HepG2 (cell line): Measurements from ENCODE around the gene MYO5B. TPM values are rescaled to one million over a fixed set of nuclear protein-coding genes. Genes with fewer than 3 reads are reported as not detected.

Experiments
- ATAC-seq: fragments of 200-7000 bp; cut with Tn5 transposase; 3 replicates; pipeline ENCODE4 v1.9.1; 2020; ENCODE audit warnings: mild to moderate bottlenecking, moderate library complexity
- BruUV-seq: library from RNA; stranded (reverse); fragments of 400-500 nt; replicated peaks from 2 replicates; lab custom pipeline; 2021; lab: Mats Ljungman, UMichigan
- CTCF ChIA-PET: fragments of 300-600 bp; formaldehyde crosslinking; extraction: SDS; loops from one replicate; lab custom pipeline; 2021; ENCODE audit warnings: low total read pairs, inconsistent platforms, low intra/inter-chr PET ratio; lab: Yijun Ruan, JAX
- POLR2A ChIA-PET: fragments of 350-600 bp; sonication (Branson Sonifier 250); formaldehyde crosslinking; loops from one replicate; lab custom pipeline; 2020; ENCODE audit warnings: antibody characterized with exemption, inconsistent platforms; lab: Yijun Ruan, JAX
- DNase-seq: peaks from one replicate; pipeline ENCODE4 v3.0.0-alpha.2; 2015; ENCODE audit warnings: low spot score
- FAIRE-seq: peaks from 3 replicates; lab custom pipeline; 2011; peaks lifted over from hg19 to GRCh38; lab: Jason Lieb, UNC
- H2AFZ ChIP-seq: one replicate; pipeline ENCODE4 v1.6.1; 2011; ENCODE audit warnings: low read length, inconsistent platforms
- H3K27ac ChIP-seq: fragments of 300-600 bp; 3 replicates; pipeline ENCODE4 v1.8.0; 2011; ENCODE audit warnings: mixed run types, mild to moderate bottlenecking, mixed read lengths, low read length, inconsistent platforms; ENCODE audit not compliant: insufficient read depth; ENCODE audit errors: extremely low read length
- H3K27me3 ChIP-seq, 2 experiments: fragments of 200-600 bp in 1 of 2; 2 replicates in 1 of 2; 3 replicates in 1 of 2; pipeline versions ENCODE4 v1.6.0 to v1.8.0; 2011; ENCODE audit warnings: low read length in 2 of 2, mild to moderate bottlenecking in 2 of 2, moderate library complexity in 2 of 2, inconsistent platforms in 1 of 2; ENCODE audit not compliant: insufficient read depth in 2 of 2, control insufficient read depth in 1 of 2
- H3K36me3 ChIP-seq, 2 experiments: fragments of 200-600 bp in 1 of 2; replicated peaks in 1 of 2; 2 replicates in 1 of 2; 3 replicates in 1 of 2; pipeline versions ENCODE4 v1.5.1 to v1.8.0; 2011; ENCODE audit warnings: low read length in 2 of 2, inconsistent platforms in 1 of 2; ENCODE audit not compliant: insufficient read depth in 2 of 2, control insufficient read depth in 1 of 2
- H3K4me1 ChIP-seq: 2 replicates; pipeline ENCODE4 v1.5.1; 2012; ENCODE audit warnings: low read length, inconsistent platforms; ENCODE audit not compliant: insufficient read depth
- H3K4me2 ChIP-seq: 2 replicates; pipeline ENCODE4 v1.6.0; 2011; ENCODE audit warnings: low read depth, low read length, inconsistent platforms
- H3K4me3 ChIP-seq, 3 experiments: fragments of 200-600 bp in 1 of 3; sonication (generic), shearing (Covaris generic) in 1 of 3; replicated peaks in 1 of 3; 2 replicates each; pipeline ENCODE4 v1.5.1; 2011 to 2016; ENCODE audit warnings: low read length in 3 of 3, inconsistent platforms in 2 of 3, low read depth in 2 of 3, mild to moderate bottlenecking in 2 of 3, control low read depth in 1 of 3, mixed read lengths in 1 of 3; ENCODE audit not compliant: insufficient read depth in 1 of 3
- H3K79me2 ChIP-seq: one replicate; pipeline ENCODE4 v1.6.1; 2011; ENCODE audit warnings: low read length, inconsistent platforms; ENCODE audit not compliant: insufficient read depth
- H3K9ac ChIP-seq: 2 replicates; pipeline ENCODE4 v1.6.0; 2011; ENCODE audit warnings: mild to moderate bottlenecking, low read depth, low read length, inconsistent platforms; ENCODE audit not compliant: insufficient read depth
- H3K9me3 ChIP-seq: 2 replicates; pipeline ENCODE4 v1.5.1; 2012; ENCODE audit warnings: mild to moderate bottlenecking, low read length
- H4K20me1 ChIP-seq: 2 replicates; pipeline ENCODE4 v1.6.0; 2011; ENCODE audit warnings: inconsistent platforms, mild to moderate bottlenecking, low read length, moderate library complexity; ENCODE audit not compliant: insufficient read depth
- ETV6 ChIP-seq: sonication (generic); formaldehyde crosslinking; conservative IDR thresholded peaks from 2 replicates; pipeline ENCODE4 v1.4.0; 2020; ENCODE audit warnings: missing genetic modification reagents
- HOXA9 ChIP-seq: sonication (generic); formaldehyde crosslinking; IDR thresholded peaks from 2 replicates; pipeline ENCODE4 v1.8.1; 2022; ENCODE audit warnings: missing genetic modification reagents, mild to moderate bottlenecking, moderate library complexity, borderline replicate concordance
- JUND ChIP-seq: sonication (generic); formaldehyde crosslinking; IDR thresholded peaks from 2 replicates; pipeline ENCODE4 v1.8.0; 2022; ENCODE audit warnings: mild to moderate bottlenecking, missing genetic modification reagents
- NFE2 ChIP-seq: sonication (generic); formaldehyde crosslinking; IDR thresholded peaks from 2 replicates; pipeline ENCODE4 v1.4.0; 2020; ENCODE audit warnings: missing genetic modification reagents
- RBAK ChIP-seq: sonication (generic); formaldehyde crosslinking; IDR thresholded peaks from 2 replicates; pipeline ENCODE4 v1.5.1; 2020; ENCODE audit warnings: mild to moderate bottlenecking, missing genetic modification reagents
- TBP ChIP-seq: sonication (generic); formaldehyde crosslinking; IDR thresholded peaks from 2 replicates; pipeline ENCODE4 v1.5.0; 2020; ENCODE audit warnings: missing genetic modification reagents
- ZNF180 ChIP-seq: sonication (generic); formaldehyde crosslinking; IDR thresholded peaks from 2 replicates; pipeline ENCODE4 v1.4.0; 2020; ENCODE audit warnings: low read depth, missing genetic modification reagents, borderline replicate concordance
- ZNF746 ChIP-seq: sonication (generic); formaldehyde crosslinking; IDR thresholded peaks from 2 replicates; pipeline ENCODE4 v1.8.0; 2022; ENCODE audit warnings: mild to moderate bottlenecking, missing genetic modification reagents
- WGBS: methylation state at CpG from one replicate; pipeline ENCODE4 v1.1.6; 2017; ENCODE audit warnings: low lambda C conversion rate; 5-methylcytosine and 5-hydroxymethylcytosine counted together
- in situ Hi-C: cut with HindIII; loops from 2 replicates; pipeline ENCODE4 v1.10.0; 2017; ENCODE audit warnings: low pct_unique_long_range_greater_than_20kb; ENCODE audit not compliant: extremely low pct_ligation_motif_present
- intact Hi-C: fragments of 100-400 bp; cut with micrococcal nuclease; formaldehyde crosslinking; loops from one replicate; pipeline ENCODE4 v1.10.0; 2022; ENCODE audit not compliant: unreplicated experiment
- polyA plus RNA-seq, 8 experiments: library from polyadenylated mRNA; depleted of rRNA in 3 of 8; stranded (reverse) in 7 of 8; unstranded in 1 of 8; fragments of >200 nt; fragmentation: Illumina TruSeq in 4 of 8; extraction: Trizol in 4 of 8; gene quantifications; 2 replicates each; pipeline versions ENCODE4 v1.2.1 to v1.2.3, GENCODE V29; 2011 to 2016; ENCODE audit warnings: low read depth in 4 of 8, missing spikeins in 1 of 8, mixed read lengths in 1 of 8; ENCODE audit not compliant: insufficient read depth in 1 of 8
- total RNA-seq, 5 experiments: library from RNA; depleted of rRNA; stranded (reverse); fragments of >200 nt; fragmentation: Illumina TruSeq; extraction: Trizol; gene quantifications; 2 replicates each; pipeline ENCODE4 v1.2.3, GENCODE V29; 2016; ENCODE audit warnings: low read depth in 1 of 5
- TF ChIP-seq, protein P1 (sequence below): sonication (generic); formaldehyde crosslinking; IDR thresholded peaks from 2 replicates; pipeline ENCODE4 v1.4.0; 2020; ENCODE audit warnings: mild to moderate bottlenecking, missing genetic modification reagents
- TF ChIP-seq, protein P2 (sequence below): sonication (generic); formaldehyde crosslinking; IDR thresholded peaks from 2 replicates; pipeline ENCODE4 v1.9.0; 2021; ENCODE audit warnings: missing genetic modification reagents, borderline replicate concordance
- TF ChIP-seq, protein P3 (sequence below): IDR thresholded peaks from 2 replicates; pipeline ENCODE4 v1.6.1; 2016; ENCODE audit warnings: missing biosample characterization, missing genetic modification reagents, low read depth

The MYO5B gene
- total and polyA plus RNA-seq, 2 of the 13 experiments (the other 11 are each of a cell fraction or from before 2014, with no cell fraction given) = 13.1 to 24.0 TPM

DNA sequence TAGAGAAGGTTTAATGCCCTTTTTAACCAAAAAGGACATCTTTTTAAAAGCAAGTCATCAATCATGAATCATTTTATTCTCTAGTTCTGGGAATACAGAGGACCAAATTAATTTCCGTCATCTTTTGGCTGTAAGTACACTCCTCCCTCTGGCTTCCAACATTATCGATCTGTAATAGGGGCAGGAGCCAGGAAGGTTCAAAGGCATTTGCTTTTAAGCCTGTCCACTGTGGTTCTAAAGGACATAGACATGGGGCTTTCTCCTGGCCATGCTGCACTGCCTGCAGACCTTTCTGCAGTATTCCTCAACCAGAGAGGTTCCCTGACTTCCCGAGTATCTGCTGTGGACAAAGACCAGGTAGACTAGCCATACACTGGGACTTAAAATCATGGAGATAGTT lies 170.5 kb downstream of the MYO5B start:
- no peaks in the 10 kb centered on the region for H4K20me1 ChIP-seq
- H3K9ac ChIP-seq = no peak overlapping the region
- no peak overlapping the region for H3K4me2 ChIP-seq
- WGBS = 58% methylated on average over 3 of the region's 3 CpGs
- peaks cover 5% of the 10 kb centered on the region; the same call in 1 of the 2 replicates for H3K9me3 ChIP-seq
- H3K79me2 ChIP-seq = no peaks in the 10 kb centered on the region
- DNase-seq (no peak), ATAC-seq (no peak), FAIRE-seq (no peak)
- in situ Hi-C loops = no loop called here
- BruUV-seq = no TSS peak
- H3K27me3 ChIP-seq = no peaks in the 10 kb centered on the region
- H3K36me3 ChIP-seq = no peaks in the 10 kb centered on the region; a peak in 1 of 5 replicates
- intact Hi-C loops = no loop called here
- H3K4me1 ChIP-seq = no peaks in the 10 kb centered on the region
- TF ChIP-seq, protein P1, sequence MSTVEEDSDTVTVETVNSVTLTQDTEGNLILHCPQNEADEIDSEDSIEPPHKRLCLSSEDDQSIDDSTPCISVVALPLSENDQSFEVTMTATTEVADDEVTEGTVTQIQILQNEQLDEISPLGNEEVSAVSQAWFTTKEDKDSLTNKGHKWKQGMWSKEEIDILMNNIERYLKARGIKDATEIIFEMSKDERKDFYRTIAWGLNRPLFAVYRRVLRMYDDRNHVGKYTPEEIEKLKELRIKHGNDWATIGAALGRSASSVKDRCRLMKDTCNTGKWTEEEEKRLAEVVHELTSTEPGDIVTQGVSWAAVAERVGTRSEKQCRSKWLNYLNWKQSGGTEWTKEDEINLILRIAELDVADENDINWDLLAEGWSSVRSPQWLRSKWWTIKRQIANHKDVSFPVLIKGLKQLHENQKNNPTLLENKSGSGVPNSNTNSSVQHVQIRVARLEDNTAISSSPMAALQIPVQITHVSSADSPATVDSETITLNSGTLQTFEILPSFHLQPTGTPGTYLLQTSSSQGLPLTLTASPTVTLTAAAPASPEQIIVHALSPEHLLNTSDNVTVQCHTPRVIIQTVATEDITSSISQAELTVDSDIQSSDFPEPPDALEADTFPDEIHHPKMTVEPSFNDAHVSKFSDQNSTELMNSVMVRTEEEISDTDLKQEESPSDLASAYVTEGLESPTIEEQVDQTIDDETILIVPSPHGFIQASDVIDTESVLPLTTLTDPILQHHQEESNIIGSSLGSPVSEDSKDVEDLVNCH (CRISPR knock-in tag) = no peak
- no peak for TF ChIP-seq NFE2
- TF ChIP-seq HOXA9 (CRISPR knock-in tag) = no peak
- TF ChIP-seq ZNF746 (CRISPR knock-in tag) = no peak
- no peak for TF ChIP-seq RBAK
- TF ChIP-seq, protein P2, sequence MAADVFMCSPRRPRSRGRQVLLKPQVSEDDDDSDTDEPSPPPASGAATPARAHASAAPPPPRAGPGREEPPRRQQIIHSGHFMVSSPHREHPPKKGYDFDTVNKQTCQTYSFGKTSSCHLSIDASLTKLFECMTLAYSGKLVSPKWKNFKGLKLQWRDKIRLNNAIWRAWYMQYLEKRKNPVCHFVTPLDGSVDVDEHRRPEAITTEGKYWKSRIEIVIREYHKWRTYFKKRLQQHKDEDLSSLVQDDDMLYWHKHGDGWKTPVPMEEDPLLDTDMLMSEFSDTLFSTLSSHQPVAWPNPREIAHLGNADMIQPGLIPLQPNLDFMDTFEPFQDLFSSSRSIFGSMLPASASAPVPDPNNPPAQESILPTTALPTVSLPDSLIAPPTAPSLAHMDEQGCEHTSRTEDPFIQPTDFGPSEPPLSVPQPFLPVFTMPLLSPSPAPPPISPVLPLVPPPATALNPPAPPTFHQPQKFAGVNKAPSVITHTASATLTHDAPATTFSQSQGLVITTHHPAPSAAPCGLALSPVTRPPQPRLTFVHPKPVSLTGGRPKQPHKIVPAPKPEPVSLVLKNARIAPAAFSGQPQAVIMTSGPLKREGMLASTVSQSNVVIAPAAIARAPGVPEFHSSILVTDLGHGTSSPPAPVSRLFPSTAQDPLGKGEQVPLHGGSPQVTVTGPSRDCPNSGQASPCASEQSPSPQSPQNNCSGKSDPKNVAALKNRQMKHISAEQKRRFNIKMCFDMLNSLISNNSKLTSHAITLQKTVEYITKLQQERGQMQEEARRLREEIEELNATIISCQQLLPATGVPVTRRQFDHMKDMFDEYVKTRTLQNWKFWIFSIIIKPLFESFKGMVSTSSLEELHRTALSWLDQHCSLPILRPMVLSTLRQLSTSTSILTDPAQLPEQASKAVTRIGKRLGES (CRISPR knock-in tag) = no peak
- no peak for TF ChIP-seq ZNF180 (CRISPR knock-in tag)
- no peak for TF ChIP-seq TBP (CRISPR knock-in tag)
- TF ChIP-seq JUND = no peak
- TF ChIP-seq, protein P3, sequence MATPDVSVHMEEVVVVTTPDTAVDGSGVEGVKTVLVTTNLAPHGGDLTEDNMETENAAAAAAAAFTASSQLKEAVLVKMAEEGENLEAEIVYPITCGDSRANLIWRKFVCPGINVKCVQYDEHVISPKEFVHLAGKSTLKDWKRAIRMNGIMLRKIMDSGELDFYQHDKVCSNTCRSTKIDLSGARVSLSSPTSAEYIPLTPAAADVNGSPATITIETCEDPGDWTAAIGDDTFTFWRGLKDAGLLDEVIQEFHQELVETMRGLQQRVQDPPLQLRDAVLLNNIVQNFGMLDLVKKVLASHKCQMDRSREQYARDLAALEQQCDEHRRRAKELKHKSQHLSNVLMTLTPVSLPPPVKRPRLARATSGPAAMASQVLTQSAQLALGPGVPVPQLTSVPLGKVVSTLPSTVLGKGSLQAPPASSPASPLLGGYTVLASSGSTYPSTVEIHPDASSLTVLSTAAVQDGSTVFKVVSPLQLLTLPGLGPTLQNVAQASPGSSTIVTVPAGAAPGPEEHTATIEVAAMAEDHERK (CRISPR knock-in tag) = no peak
- TF ChIP-seq ETV6 (CRISPR knock-in tag) = no peak
- POLR2A ChIA-PET = no interaction called here
- H3K27ac ChIP-seq = no peak overlapping the region
- CTCF ChIA-PET = no interaction called here
- H2AFZ ChIP-seq = no peak overlapping the region
- no peak overlapping the region for H3K4me3 ChIP-seq
